Measurements from ENCODE around the gene NR5A2.

DNA sequence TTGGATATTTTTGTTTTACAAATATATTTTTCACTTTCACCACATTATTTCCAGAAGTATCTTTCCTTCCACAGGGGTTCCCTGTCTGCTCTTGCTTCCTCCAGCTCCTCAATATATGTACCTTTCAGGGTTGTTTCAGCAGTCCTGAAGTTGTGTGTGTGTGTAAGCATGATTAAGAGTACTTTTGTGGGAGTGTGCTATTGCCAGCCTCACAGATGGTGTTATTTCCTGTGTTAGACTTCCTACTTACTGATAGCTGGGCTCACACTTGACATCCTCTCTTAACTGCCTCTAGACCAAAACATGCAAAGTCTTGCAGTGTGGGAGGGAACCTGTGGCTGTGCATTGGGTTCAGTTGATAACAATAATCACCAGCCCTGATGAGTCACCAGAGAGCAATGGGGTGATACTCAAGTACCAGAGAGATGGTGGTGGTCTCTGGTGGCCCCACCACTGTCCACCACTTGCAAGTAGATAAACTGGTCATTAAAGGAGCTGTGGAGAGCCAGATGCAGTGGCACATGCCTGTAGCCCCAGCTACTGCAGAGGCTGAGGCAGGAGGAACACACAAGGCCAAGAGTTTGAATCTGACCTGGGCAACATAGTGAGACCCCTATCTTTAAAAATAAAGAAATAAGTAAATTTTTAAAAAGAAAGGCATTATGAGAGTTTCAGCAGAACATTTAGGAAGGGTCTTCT is 126.7 kb downstream of the NR5A2 start:
- TF ChIP-seq, protein P1, sequence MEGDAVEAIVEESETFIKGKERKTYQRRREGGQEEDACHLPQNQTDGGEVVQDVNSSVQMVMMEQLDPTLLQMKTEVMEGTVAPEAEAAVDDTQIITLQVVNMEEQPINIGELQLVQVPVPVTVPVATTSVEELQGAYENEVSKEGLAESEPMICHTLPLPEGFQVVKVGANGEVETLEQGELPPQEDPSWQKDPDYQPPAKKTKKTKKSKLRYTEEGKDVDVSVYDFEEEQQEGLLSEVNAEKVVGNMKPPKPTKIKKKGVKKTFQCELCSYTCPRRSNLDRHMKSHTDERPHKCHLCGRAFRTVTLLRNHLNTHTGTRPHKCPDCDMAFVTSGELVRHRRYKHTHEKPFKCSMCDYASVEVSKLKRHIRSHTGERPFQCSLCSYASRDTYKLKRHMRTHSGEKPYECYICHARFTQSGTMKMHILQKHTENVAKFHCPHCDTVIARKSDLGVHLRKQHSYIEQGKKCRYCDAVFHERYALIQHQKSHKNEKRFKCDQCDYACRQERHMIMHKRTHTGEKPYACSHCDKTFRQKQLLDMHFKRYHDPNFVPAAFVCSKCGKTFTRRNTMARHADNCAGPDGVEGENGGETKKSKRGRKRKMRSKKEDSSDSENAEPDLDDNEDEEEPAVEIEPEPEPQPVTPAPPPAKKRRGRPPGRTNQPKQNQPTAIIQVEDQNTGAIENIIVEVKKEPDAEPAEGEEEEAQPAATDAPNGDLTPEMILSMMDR (IDR thresholded peaks at IDR 0.05) = no peak
- TF ChIP-seq ZFX (IDR thresholded peaks at IDR 0.05; ENCODE audit: borderline replicate concordance) = no peak

Measured in 22Rv1 (cell line).